Measurements from ENCODE around the gene SOCS1.
"Not testable (repeated sequence)": the region's sequence is repeated elsewhere in the genome, so short reads cannot be mapped to it uniquely, and the experiment has no call there.

The SOCS1 gene

DNA sequence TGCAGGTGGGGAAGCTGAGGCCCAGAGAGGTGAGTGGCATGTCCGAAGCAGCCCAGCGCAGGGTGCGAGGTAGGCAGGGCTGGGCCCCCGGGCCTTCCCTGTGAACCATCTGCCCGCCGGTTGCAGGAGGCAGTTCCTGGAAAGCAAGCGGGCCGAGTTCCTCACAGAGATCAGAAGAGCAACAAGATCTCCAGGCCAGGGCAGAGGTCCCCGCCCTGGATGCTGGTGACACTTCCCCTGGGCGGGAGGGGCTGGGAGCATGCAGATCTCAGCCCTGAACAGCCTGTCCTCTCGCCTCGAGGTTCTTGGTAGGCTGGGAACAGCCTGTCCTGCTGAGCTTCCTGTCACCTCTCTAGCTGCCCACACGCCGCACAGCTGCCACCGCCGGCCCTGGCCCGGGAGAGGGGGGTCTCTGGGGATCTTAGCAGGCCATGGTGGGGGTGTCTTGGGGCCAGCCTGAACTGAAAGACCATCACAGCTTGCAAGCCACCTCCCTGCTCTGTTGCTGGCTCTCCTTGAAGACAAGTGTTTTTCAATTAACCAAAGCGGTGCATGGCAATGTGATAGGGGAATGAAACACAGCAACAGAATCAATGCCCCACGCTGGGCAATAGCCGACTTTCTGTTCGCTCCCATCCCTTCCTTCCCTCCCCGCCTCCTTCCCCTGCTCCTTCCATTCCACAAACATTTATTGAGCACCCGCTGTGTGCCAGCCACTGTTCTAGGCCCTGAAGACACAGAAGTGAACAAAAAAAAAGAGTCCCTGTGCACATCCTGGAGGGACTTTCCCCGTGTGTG is 31.7 kb downstream of the SOCS1 start:
- DNase-seq, result peak; percentile 81

DNA sequence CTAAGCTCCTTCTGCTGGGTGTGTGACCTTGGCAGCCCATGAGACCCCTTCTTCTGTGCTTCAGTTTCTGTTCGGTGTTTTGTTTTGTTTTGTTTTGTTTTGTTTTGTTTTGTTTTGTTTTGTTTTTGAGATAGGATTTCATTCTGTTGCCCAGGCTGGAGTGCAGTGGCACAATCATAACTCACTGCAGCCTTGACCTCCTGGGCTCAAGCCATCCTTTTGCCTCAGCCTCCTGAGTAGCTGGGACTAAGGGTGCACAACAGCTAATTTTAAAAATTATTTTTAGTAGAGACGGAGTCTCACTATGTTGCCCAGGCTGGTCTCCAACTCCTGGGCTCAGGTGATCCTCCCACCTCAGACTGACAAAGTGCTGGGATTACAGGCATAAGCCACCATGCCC is 35.5 kb downstream of the SOCS1 start:
- not testable (repeated sequence) for DNase-seq

DNA sequence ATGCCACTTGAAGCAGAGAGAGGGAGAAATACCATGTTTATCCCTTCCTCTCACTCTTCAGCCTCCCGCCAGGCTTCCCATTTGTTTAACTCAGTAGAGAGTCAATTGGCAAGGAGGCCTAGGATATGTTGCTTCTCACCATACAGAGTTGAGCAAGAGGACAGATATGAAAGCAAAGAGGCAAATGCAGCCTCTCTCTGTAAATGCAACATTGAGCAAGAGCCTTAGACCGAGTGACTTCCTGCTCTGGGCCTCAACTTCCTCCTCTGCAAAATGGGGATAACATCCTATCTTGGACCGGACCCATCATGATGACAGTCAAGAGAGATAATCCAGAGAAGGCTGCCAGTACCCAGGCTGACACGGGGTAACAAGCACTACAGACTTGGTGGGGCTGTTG is 36.8 kb downstream of the SOCS1 start:
- no peak for DNase-seq

DNA sequence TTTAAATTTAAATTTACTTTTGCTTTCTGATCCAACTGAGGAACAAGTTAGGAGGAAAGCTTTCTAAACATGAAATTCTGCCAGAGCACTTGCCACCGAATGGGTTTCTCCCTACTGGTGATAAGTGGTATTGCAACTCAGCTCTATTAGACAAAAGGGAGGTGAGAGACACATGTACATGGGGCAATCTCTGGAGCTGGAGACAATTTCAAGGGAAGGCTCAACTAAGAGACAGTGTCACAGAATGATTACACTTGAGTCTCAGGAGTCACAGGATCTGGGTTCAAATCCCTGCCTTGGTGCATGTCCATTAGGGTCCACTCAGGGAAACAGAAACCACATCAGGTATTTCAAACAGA is 37.4 kb downstream of the SOCS1 start:
- no peak for DNase-seq

DNA sequence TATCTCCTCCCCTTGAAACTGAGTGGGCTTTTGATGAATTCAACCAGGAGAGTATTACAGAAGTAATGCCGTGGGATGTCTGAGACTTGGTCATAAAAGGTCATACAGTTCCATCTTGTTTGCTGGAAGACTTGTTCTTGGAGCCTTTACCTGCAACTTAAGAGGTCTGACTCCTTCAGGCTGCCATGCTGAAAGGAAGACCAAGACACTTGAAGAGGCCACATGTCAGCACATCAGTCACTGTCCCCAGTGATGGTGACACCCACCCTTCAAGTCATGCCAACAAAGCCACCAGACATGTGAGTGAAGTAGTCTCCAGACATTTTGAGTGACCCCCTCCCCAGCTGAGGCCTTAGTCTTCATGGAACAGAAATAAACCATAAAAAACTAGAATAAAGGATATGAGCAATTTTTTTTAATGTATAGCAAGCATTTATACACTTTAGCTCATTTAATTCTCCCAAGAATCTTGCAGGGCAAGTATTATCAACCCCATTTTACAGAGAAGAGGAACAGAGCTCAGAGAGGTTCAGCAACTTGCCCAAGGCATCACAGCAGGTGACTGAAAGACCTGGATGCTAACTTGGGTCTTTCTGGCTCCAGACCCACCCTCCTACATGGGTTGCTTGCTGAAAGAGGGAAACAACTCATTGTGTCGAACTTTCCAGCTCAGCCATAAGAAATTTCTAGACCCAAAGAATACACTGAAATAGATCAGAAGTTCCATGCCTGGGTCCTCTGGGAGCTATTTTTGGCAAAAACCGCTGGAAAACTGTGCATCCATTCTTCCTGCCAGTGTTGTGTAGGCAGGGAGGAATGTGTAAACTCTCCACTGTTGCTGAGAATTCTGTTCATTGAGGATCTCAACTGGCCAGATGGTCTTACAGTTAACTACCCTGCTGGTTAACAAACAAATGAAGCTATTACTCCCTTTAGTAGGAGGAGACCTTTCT is 38.1 kb downstream of the SOCS1 start:
- no peak for DNase-seq

DNA sequence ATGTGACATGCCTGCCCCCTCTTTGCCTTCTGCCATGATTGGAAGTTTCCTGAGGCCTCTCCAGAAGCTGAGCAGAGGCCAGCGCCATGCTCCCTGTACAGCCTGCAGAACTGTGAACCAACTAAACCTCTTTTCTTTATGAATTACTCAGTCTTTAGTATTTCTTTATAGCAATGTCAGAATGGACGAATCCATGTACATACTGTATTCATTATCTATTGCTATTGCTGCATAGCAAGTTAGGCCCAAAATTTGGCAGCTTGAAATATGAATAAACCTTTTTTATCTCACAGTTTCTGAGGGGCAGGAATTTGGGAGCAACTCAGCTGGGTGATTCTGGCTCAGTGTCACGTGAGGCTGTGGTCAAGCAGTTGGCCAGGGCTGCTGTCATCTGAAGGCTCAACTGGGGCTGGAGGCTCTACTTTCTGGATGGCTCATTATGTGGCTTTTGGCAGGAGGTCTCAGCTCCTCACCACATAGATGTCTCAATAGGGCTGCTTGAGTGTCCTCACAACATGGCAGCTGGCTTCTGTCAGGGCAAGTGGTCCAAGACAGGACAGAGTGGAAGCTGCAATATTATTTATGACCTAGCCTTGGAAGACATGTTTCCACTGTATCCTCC is 40.0 kb downstream of the SOCS1 start:
- no peak for DNase-seq

DNA sequence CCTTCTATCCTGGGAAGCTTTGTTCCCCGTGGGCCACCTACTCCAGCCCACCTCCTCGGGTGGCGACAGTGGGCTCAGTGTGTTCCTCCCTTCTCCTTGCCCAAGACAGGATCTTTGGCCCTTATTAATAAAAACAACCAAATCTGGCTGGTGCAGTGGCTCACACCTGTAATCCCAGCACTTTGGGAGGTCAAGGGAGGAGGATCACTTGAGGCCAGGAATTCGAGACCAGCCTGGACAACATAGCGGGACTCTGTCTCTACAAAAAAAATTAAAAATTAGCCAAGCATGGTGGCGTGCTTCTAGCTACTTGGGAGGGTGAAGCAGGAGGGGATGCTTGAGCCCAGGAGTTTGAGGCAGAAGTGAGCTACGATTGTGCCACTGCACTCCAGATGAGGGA is 42.2 kb downstream of the SOCS1 start:
- no peak for DNase-seq

DNA sequence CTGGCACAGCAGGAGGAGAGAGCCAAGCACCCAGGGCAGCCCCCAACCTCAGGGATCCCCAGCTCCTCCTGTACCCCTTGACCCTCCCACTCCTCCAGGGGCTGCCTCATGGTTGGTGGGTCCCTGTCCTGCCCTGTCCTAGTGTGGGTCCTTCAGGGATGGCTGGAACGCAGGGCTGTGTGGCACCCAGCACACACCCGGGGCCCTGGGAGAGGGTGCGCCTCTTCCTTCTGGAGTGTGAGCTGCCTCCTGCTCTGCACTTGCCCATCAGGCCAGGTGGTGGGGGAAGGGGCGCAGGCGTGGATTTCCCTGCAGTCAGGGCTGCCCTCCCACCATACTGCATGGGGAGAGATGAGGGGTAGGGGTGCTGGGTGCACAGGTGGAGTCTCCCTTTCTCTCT is 42.6 kb downstream of the SOCS1 start:
- no peak for DNase-seq

DNA sequence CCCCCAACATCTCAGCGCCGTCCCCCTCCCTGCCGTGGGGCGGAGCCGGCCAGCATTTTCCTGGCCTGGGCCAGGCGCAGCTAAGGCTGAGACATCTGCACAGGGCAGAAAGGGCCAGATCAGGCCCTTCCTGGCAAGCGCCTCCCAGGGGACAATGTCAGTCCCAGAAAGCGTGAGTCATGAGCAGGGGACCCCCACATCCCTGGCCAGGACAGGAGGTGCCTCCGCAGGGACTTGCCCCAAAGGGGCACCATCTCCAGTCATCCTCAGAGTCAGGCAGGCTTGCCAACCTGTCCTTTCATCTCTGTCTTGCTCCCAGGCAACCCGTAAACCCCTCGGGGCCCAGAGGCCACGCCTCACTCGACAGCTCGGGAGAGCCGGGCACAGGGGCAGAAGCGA is 43.2 kb downstream of the SOCS1 start:
- DNase-seq, result peak; percentile 53

DNA sequence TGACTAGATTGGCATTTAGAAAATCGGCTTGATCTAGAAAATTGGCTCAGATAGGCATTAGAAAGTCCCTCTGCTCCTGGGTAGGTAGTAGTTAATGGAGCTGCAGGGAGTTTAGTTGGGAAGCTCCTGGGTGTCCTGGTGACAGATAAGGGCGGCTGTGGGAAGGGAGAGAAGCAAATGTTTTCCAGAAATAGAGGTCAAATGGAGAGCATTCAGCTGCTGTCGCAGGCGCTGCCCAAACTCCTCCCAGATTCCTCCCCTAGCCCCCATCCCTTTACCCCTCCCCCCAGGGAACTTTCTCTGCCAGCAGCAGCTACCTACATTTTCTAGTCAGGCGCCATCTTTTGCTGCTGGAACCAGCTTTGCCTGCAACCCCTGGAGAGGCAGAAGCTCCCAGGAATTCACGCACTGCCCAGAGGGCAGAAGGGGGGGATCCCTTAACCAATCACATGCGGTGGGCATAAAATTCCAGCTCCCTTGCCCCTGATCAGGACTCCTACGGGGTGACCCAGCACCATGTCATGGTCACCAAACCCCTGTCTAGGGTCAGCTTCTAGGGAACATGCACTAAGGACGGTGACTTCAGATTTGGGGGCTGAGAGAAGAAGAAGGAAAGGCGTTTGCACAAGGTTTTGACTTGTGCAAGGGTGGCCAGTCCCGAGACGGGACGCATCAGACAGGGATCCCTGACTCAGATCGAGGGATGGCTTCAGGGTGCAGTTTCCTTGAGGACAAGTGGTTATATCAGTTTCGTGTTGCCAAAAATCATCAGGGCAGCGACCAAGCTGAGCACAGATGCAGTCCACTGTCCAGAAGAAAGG is 43.8 kb downstream of the SOCS1 start:
- DNase-seq, result peak; percentile 30

DNA sequence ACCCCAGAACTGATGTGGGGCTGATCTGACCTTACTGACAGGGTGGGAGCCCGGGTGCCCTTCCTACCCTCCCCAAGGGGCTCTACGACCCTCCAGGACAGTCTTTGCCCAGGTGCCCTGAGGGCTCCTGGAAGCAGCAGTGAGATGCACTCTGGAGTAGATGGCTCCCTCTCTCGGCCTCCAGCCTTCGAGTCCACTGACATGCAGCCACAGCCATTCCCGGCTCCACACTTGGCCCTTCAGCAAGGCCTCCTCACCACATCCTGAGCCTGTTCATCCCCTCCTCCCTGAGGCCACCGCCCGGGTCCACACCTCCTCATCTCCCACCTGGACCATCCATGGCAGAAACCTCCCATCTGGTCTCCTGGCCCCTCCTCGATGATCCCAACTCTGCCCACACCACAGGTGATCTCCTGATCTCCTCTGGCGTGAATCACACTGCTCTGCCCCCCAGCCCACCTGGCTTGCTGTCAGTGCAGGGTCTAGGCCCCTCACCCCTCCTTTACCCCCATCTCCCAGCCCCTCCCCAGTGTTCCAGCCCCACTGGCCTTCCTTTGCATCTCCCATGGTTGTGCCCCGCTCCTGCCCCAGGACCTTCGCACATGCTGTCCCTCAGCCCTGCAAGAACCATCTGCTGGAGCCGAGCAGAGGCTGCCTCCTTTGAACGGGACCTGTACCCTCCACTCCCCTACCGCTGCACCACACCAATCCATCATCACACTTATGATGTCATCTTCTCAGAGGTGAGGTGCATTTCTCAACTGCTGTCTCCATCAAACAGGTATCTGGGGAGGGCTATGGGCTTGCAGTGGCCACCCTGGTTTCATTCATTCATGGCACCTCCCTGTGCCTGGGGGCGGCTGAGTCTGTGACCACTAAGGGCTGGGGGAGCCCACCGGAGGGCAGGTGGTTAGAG is 44.7 kb downstream of the SOCS1 start:
- DNase-seq, result peak; percentile 59

DNA sequence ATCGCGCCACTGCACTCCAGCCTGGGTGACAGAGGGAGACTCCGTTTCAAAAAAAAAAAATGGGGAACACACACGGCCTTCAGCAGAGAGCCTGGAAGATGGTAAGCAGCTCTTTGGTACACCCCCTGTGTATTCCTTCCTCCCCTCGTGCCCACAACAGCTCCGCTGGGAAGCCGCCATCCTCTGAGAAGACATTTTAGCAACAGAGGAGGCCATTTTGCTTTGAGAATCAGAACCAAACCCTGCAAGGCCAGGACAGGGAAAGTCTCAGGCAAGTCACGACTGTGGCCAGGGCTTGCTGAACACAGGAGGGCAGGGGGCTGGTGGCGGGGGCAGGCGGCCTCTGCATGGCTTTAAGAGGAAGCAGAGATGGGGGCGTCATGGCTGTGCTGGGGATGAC is 45.7 kb downstream of the SOCS1 start:
- no peak for DNase-seq

DNA sequence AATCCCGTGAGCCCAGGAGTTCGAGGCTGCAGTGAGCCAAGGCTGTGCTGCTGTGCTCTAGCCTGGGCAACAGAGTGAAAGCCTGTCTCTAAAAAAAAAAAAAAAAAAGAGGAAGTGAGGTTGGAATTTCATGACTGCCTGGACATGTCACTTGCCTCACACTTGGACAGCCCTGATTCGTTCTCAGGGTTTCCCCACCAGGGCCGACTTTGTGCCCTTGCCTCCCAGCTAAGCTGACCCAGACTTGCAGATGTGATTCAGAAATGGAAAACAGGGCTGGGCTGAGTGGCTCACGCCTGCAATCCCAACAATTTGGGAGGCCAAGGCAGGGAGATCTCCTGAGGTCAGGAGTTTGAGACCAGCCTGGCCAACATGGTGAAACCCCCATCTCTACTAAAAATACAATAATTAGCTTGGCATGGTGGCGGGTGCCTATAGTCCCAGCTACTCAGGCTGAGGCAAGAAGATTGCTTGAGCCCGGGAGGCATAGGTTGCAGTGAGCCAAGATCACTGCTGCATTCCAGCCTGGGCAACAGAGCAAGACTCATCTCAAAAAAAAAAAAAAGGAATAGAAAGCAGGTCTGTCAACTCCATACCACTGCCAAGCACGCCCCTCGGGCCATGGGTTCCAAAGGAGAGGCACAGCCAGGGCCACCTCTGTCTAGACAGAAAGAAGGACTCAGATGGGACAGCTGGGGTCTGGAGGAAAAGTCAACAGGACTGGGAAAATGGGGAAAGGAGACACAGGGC is 46.9 kb downstream of the SOCS1 start:
- DNase-seq, result peak; percentile 62

DNA sequence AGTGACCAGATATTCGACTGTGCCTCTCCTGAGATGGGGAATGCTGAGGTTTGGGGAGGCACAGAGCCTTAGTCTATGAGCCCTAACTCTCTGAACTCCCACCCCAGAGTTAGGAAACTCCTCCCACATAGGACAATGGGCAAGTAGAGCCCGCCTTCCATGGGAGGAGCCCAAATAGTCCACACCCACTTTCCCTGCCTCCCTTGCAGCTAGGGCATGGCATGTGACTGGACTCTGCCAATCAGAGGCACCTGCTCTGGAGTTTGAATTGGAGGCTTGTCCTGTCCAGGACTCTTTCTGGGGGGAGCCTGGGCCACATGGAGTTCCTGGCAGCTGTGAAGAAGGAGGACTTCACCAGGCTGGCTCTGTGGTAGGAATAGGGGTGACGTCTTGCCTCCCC is 48.4 kb downstream of the SOCS1 start:
- no peak for DNase-seq

DNA sequence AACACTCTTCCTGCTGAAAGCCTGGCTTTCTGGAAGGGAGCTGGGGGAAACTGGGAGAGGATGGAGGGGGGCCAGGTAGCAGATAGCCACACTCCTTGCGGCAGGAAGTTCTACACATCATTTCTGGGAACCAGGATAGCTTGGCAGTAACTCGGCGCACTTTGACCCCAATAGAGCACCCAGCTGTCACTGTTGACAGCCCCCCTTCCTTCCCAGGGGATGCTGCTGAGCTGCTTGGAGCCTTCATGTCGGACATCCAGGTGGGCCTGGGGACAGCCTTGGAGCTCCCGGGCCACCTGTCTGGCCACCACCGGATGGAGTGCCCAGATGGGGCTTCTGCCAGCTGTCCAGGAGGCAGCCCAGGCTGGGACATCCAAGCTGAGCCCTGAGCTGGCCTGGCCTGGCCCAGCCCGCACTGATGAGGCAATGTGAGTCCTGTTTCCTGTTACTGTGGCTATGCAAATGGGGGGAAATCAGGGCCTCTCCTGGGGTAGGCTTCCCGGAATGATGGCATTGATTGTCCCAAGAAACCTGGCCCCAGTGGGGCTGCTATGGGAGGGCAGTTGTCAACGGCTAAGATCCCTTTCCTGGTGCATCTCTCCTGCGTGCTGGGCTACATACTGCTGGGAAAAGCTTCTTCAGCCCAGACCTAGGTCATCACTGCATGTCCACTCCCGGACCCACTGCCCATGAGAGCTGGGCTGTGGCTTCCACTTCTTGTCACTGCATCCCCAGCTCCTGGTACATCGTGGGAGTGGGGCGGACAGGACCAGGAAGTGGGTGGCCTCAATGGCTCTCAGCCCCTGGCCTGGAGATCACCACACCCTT is 50.0 kb downstream of the SOCS1 start:
- peak; percentile 49 for DNase-seq

DNA sequence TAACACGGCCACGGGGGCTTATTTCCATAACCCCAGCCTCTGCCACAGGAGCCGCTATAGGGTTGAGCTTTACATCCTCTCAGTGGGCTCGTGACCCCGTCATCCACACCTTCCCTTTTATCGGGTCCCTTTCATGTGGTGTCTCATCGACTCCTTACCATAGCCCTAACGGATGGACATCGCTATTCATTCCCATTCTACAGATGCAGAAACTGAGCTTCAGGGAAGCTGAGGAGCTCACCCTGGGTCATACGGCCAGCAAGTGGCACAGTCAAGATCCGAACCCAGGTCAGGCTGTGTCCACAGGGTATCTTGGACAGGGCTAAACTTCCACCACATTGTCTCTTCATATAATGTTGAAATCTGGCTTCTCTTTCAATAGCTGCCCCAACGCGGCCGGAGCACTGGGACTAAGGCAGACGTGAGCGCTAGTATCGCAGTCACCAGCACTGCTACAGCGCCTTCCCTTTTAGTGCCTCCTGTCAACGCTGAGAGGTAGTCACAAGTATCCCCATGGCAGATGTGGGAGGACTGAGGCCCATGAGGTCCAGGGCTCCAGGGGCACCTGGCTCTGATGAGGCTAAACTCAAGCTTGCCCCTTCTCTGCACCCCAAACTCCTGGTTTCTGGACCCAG is 50.8 kb downstream of the SOCS1 start:
- DNase-seq, result peak; percentile 43

DNA sequence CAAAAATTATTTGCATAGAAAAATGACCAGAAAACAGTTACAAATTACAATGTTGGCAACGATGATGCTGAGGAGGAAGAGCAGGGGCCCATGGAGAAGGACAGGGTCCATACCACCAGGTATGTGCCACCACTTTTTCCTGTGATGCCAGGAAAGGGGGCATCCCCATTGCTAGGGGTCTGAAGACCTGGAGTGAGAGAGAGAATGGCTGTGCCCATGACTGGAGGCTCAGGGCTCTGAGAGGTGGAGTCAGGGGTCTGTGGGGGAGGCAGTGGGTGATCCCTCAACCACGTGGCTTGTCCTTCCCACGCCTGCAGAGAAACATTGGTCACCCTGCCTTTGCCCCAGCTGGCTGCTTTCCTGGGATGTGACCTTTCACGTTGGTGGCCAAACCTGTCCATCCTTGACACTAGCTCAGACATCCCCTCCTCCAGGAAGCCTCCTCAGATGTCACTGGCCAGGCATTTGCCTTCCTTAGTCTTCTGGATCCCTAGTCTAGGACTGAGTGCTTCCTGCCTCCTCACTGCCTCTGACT is 51.4 kb downstream of the SOCS1 start:
- DNase-seq, result peak; percentile 41
